ENCODE results near the gene SIX5. TPM values are rescaled to one million over a fixed set of nuclear protein-coding genes. Genes with fewer than 3 reads are reported as not detected.
"Not testable (repeated sequence)": the region's sequence is repeated elsewhere in the genome, so short reads cannot be mapped to it uniquely, and the experiment has no call there.

Gene SIX5
- 22.1 and 27.9 TPM in 2 replicates for total RNA-seq (2014; rRNA removed; shearing (Covaris generic))

- in situ Hi-C loops (cut with HindIII; ENCODE audit: low sequenced_read_pairs) = no loop called here
Observed at GRCh38 chr19:45768984-45769782, at the start of gene SIX5. TSS of gene SIX5 (minus strand) at chr19:45769252. CDS start at chr19:45768844, 408 bp downstream.

GRCh38 chr19:45817725-45818301, 48.8 kb upstream of the SIX5 start:
- in situ Hi-C loops (cut with HindIII; ENCODE audit: low sequenced_read_pairs) = no loop called here
- no peak for DNase-seq (ENCODE audit: low spot score)

More at GRCh38 chr19:45768984-45769782, at the start of gene SIX5:
- peak; percentile 76 for DNase-seq (ENCODE audit: low spot score)

DNA sequence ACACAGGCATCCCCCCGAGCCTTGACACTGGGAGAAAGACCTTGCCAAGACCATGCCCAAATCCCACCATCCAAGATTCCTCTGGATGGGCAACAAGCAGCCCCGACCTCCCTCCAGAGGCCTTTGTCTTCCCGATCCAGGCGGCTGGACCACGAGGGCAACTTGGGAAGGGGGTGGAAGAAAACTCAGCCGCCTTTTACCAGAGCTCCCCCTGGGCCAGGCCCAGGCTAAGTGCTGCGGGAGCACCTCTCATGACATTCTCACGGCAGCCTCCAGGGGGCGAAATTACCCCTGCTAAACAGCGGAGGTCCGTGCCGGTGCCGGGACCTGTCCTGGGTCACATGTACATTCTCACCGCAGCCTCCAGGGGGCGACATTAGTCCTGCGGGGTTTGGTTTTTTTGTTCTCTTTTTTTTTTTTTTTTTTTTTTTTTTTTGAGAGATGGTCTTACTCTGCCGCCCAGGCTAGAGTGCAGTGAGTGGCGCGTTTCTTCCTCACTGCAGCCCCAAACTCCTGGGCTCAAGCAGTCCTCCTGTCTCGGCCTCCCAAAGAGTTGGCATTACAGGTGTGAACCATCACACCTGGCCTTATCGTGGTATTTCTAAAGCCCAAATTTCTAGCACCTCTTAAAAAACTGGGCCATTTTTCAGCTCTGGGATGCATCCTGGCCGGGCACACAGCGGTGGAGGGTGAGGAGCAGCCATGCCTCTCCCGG, 48.1 kb upstream of the SIX5 start:
- in situ Hi-C loops (cut with HindIII; ENCODE audit: low sequenced_read_pairs) = no loop called here
- DNase-seq (ENCODE audit: low spot score) = peak; percentile 75

DNA sequence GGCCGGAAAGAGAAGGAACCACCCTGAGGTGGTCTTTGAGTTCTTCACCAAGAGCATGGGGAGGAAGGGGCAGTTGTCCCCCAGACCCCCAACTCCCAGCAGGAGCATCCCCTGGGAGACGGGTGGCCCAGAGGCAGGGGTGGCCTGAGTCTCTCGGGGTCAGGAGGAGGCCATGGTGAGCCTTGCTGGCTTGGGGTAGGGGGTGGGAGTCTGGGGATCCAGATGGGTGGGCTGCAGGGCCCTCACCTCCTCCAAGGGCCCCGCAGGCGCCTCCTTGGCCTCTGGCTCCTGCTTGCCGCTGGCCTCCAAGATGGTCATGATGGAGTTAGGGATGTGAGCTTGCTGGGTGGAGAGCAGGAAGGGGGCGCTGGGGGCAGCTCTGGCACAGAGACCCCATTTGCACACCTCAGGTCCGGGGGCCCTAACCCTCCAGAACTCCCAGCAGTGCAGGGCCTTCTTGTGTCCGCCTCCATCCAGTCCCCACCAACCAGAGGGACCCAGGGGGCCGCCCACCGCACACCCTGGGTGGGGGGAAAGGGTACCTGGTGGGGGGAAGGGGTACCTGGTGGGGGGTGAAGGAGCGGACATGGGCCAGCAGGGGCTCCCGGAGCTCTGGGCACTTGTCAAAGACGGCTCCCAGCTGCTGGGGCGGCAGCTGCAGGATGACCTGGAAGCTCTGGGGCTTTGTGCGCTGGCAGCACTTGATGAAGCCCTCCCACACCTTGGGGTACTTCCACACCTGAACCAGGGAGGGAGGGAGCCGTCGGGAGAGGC, 47.4 kb upstream of the SIX5 start:
- DNase-seq (ENCODE audit: low spot score) = no peak
- in situ Hi-C loops (cut with HindIII; ENCODE audit: low sequenced_read_pairs) = no loop called here

DNA sequence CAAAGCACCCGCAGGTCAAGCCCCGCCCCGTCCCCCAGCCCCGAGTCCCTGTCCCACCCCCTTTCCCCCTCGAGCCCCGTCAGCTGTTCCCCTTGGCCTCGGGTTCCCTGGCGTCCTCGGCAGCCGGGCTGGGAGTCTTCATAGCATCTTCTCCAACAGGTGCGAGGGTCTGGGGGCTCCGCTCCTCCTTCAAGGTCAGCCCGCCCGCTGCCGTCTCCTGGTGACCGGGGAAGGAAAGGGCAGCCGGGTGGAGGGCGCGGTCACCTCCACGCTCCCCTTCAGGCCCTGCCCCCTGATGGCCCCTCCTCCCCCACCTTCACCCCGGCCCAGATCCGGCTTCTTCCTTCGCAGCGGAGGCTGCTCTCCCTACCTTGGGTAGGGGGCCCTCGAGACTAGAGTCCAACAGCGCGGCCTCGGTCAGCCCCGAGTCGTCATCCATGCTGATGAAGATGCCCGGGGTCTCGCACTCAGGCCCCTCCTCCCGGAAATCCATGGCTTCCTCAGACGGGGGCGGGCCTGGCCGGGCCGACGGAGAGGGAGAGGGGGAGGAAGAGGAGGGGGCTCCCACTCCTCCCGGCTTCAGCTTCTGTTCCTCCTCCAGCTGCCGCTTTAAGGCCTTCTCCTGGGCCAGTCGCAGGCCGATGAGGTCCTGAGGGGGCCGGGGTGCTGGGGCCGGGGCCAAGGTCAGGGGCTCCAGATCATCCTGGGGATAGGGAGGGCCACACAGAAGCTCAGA, 46.6 kb upstream of the SIX5 start:
- in situ Hi-C loops (cut with HindIII; ENCODE audit: low sequenced_read_pairs) = no loop called here
- DNase-seq (ENCODE audit: low spot score) = no peak

DNA sequence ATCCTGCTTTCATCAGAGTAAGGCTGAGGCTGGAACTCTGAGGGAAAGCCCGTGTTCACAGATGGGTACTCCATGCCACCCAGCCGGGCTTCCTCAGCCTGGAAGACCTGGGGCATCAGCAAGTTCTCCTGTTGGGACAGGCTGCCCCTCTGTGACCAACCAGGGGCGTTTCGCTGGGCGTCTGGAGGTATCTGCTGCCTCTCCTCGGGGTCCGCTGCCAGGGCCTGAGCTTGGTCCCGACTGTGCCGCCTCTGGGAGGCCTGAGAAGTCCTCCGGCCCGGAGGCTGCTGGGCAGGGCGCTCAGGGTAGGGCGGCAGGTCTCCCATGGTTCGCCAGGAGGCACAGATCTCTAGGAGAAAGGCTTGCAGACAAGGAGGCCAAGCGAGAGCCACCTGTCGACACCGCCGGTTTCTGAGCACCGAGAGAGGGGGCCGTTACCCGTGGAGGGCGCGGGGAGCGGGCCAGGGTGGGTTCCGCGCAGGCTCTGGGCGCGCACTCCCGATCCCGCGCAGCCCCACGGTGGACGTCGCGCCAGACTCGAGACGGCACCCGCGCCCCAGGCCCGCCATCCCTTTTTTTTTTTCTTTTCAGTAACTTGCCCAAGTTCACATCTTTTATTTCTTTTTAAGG, 45.9 kb upstream of the SIX5 start, which contains the start of gene RSPH6A:
Gene RSPH6A, minus strand, starts transcription at position 458 of the 630 bp plus-strand sequence. Its CDS starts 132 bp downstream, at position 326.
- in situ Hi-C loops (cut with HindIII; ENCODE audit: low sequenced_read_pairs) = no loop called here
- no peak for DNase-seq (ENCODE audit: low spot score)

GRCh38 chr19:45814166-45814780, 45.2 kb upstream of the SIX5 start:
- no peak for DNase-seq (ENCODE audit: low spot score)
- in situ Hi-C loops (cut with HindIII; ENCODE audit: low sequenced_read_pairs) = no loop called here

DNA sequence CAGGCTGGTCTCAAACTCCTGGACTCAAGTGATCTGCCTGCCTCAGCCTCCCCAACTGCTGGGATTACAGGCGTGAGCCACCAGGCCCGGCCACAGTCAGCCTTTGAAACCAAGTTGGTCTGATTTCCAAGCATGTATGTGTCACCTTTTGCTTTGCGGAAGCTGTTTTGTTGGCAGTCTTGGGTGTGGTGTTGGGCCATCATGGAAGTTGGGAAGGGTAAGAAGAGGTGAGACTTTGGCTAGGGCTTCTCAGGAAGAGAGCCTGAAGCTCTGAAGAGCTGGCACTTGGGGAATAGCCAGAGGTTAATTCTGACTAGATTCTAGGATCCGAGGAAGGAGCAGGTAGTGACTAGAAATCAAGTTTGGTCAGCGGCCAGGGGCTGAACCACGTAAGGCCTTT, 43.2 kb upstream of the SIX5 start:
- no peak for DNase-seq (ENCODE audit: low spot score)
- in situ Hi-C loops (cut with HindIII; ENCODE audit: low sequenced_read_pairs) = no loop called here

- DNase-seq (ENCODE audit: low spot score) = peak; percentile 19
- in situ Hi-C loops (cut with HindIII; ENCODE audit: low sequenced_read_pairs) = no loop called here
Observed at GRCh38 chr19:45809643-45810159, 40.6 kb upstream of the SIX5 start.

DNA sequence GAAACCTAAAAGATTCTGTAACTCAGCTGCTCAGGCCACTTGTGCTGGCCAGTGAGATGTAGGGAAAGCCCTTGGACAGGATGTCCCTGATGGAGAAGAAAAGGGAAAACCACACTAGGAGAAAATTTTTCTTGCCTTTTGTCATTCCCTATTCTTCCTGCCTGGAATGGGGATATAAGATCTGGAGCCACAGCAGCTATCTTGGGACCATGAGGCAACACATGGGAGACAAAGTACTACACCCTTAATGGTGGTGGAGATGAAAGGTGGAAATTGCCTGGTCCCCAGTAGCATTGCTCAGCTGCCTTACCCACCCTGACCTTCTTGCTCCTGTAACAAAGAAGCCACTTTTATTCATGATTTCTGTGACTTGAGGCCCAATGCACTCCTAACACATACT, 36.7 kb upstream of the SIX5 start:
- no peak for DNase-seq (ENCODE audit: low spot score)
- in situ Hi-C loops (cut with HindIII; ENCODE audit: low sequenced_read_pairs) = no loop called here

- no peak for DNase-seq (ENCODE audit: low spot score)
- in situ Hi-C loops (cut with HindIII; ENCODE audit: low sequenced_read_pairs) = no loop called here
Observed at GRCh38 chr19:45804959-45805230, 35.8 kb upstream of the SIX5 start.

GRCh38 chr19:45804140-45804958, 35.3 kb upstream of the SIX5 start:
- DNase-seq (ENCODE audit: low spot score) = no peak
- in situ Hi-C loops (cut with HindIII; ENCODE audit: low sequenced_read_pairs) = no loop called here

GRCh38 chr19:45801603-45802175, 32.6 kb upstream of the SIX5 start:
- no peak for DNase-seq (ENCODE audit: low spot score)
- in situ Hi-C loops (cut with HindIII; ENCODE audit: low sequenced_read_pairs) = no loop called here

- no peak for DNase-seq (ENCODE audit: low spot score)
- in situ Hi-C loops (cut with HindIII; ENCODE audit: low sequenced_read_pairs) = no loop called here
Observed at GRCh38 chr19:45800070-45800553, 31.1 kb upstream of the SIX5 start.

GRCh38 chr19:45799541-45799940, 30.5 kb upstream of the SIX5 start:
- in situ Hi-C loops (cut with HindIII; ENCODE audit: low sequenced_read_pairs); DNase-seq (ENCODE audit: low spot score): not testable (repeated sequence)

- DNase-seq (ENCODE audit: low spot score) = peak; percentile 65
- in situ Hi-C loops (cut with HindIII; ENCODE audit: low sequenced_read_pairs) = no loop called here
Observed at GRCh38 chr19:45798995-45799517, 30.0 kb upstream of the SIX5 start.

All from G401 (cell line).